Naive thymus-derived CD4-positive, alpha-beta T cell (primary cell): Measurements from ENCODE around the gene CFAP57. TPM values are rescaled to one million over a fixed set of nuclear protein-coding genes. Genes with fewer than 3 reads are reported as not detected.

Experiments
- ATAC-seq: fragments of 150-1000 bp; cut with Tn5 transposase; 2 replicates; pipeline ENCODE4 v1.10.0; 2021; ENCODE audit warnings: mild to moderate bottlenecking, moderate library complexity
- CTCF ChIA-PET: fragments of 350-600 bp; sonication (Branson Sonifier 250); formaldehyde crosslinking; loops from one replicate; lab custom pipeline; 2021; ENCODE audit warnings: antibody characterized with exemption; lab: Charles Lee
- POLR2A ChIA-PET: fragments of 350-600 bp; sonication (Branson Sonifier 250); formaldehyde crosslinking; loops from one replicate; lab custom pipeline; 2021; ENCODE audit warnings: antibody characterized with exemption, inconsistent platforms; lab: Charles Lee
- DNase-seq, 9 donors: peaks; one replicate each; pipeline versions ENCODE4 v3.0.0 to v3.0.0-alpha.2; 2020 to 2022; ENCODE audit warnings: mixed read lengths in 1 of 9
- H3K27ac ChIP-seq: one replicate; pipeline ENCODE4 v1.7.0; 2013; ENCODE audit warnings: mild to moderate bottlenecking, low read depth, low read length, moderate library complexity
- H3K27me3 ChIP-seq, 2 donors: one replicate each; pipeline ENCODE4 v1.7.0; 2013; ENCODE audit warnings: low read length in 2 of 2, mild to moderate bottlenecking in 2 of 2, moderate library complexity in 2 of 2; ENCODE audit not compliant: control insufficient read depth in 2 of 2, insufficient read depth in 2 of 2
- H3K36me3 ChIP-seq, 3 experiments: 1 replicate in 2 of 3; 2 replicates in 1 of 3; pipeline ENCODE4 v1.7.0; 2013; ENCODE audit warnings: low read length in 3 of 3, mild to moderate bottlenecking in 3 of 3, moderate library complexity in 1 of 3; ENCODE audit not compliant: insufficient read depth in 3 of 3, control insufficient read depth in 2 of 3
- H3K4me1 ChIP-seq, 2 donors: one replicate each; pipeline ENCODE4 v1.7.0; 2013; ENCODE audit warnings: low read length in 2 of 2, mild to moderate bottlenecking in 2 of 2, moderate library complexity in 1 of 2; ENCODE audit not compliant: control insufficient read depth in 2 of 2, insufficient read depth in 2 of 2
- H3K4me3 ChIP-seq: 2 replicates; pipeline ENCODE4 v1.7.0; 2013; ENCODE audit warnings: mild to moderate bottlenecking, low read length
- H3K9me3 ChIP-seq, 3 experiments: 1 replicate in 2 of 3; 2 replicates in 1 of 3; pipeline ENCODE4 v1.7.0; 2013; ENCODE audit warnings: low read length in 3 of 3; ENCODE audit not compliant: control insufficient read depth in 2 of 3
- H3K27ac Mint-ChIP-seq, 9 donors: one replicate each; pipeline ENCODE4 v1.8.0; 2020 to 2022; ENCODE audit warnings: mixed read lengths in 9 of 9, mild to moderate bottlenecking in 8 of 9, moderate library complexity in 5 of 9, inconsistent platforms in 2 of 9
- H3K27me3 Mint-ChIP-seq, 5 donors: one replicate each; pipeline ENCODE4 v1.8.0; 2021 to 2022; ENCODE audit warnings: mixed read lengths in 5 of 5, mild to moderate bottlenecking in 1 of 5
- H3K36me3 Mint-ChIP-seq, 5 donors: one replicate each; pipeline ENCODE4 v1.8.0; 2020 to 2022; ENCODE audit warnings: mixed read lengths in 5 of 5, mild to moderate bottlenecking in 3 of 5, inconsistent platforms in 1 of 5
- H3K4me1 Mint-ChIP-seq, 7 donors: one replicate each; pipeline ENCODE4 v1.8.0; 2020 to 2022; ENCODE audit warnings: mixed read lengths in 7 of 7, mild to moderate bottlenecking in 3 of 7, inconsistent platforms in 1 of 7
- H3K4me3 Mint-ChIP-seq, 10 donors: one replicate each; pipeline ENCODE4 v1.8.0; 2020 to 2022; ENCODE audit warnings: mild to moderate bottlenecking in 10 of 10, mixed read lengths in 10 of 10, moderate library complexity in 6 of 10, inconsistent platforms in 2 of 10
- H3K9me3 Mint-ChIP-seq, 11 donors: one replicate each; pipeline ENCODE4 v1.8.0; 2020 to 2022; ENCODE audit warnings: mixed read lengths in 11 of 11, mild to moderate bottlenecking in 4 of 11, inconsistent platforms in 1 of 11, moderate library complexity in 1 of 11
- intact Hi-C, 2 donors: fragments of 100-400 bp; cut with micrococcal nuclease; formaldehyde crosslinking; loops; one replicate each; pipeline ENCODE4 v1.15.1; 2023
- polyA plus RNA-seq, 2 donors: library from polyadenylated mRNA; unstranded; fragments of 300-500 nt; fragmentation: Illumina TruSeq; gene quantifications; one replicate each; pipeline ENCODE4 v1.2.3, GENCODE V29; 2021
- total RNA-seq, 6 experiments: library from RNA in 5 of 6; stranded (reverse) in 5 of 6; gene quantifications; 1 replicate in 5 of 6; 2 replicates in 1 of 6; pipeline ENCODE4 v1.2.3 and lab custom pipeline; 2021 to 2026

Gene CFAP57
- total and polyA plus RNA-seq, 7 experiments from 2014 or later, result 0.07 TPM; not detected in 6

GRCh38 chr1:43144237-43144636, 27.9 kb upstream of the CFAP57 start:
- H3K4me1 ChIP-seq, result no peaks in the 10 kb centered on the region
- POLR2A ChIA-PET, result no interaction called here
- Mint-ChIP-seq H3K4me1 (peaks cover 0 to 14% (median 6%) of the 10 kb centered on the region in 7 donors), H3K27me3 (peaks cover 68 to 79% (median 70%) of the 10 kb centered on the region in 5 donors), H3K4me3 (no peak overlapping the region), H3K9me3 (peaks cover 1 to 14% (median 9%) of the 10 kb centered on the region in 11 donors), H3K36me3 (peaks cover 0 to 19% (median 3%) of the 10 kb centered on the region in 5 donors), H3K27ac (no peak overlapping the region)
- no peak overlapping the region for H3K4me3 ChIP-seq
- CTCF ChIA-PET, result no interaction called here
- peaks cover 0 to 3% (median 0%) of the 10 kb centered on the region in 3 experiments for H3K9me3 ChIP-seq
- H3K27me3 ChIP-seq, result peaks cover 0 to 14% of the 10 kb centered on the region in 2 donors
- intact Hi-C loops, result no loop called here
- DNase-seq (no peak), ATAC-seq (no peak)
- H3K36me3 ChIP-seq, result no peaks in the 10 kb centered on the region
- no peak overlapping the region for H3K27ac ChIP-seq

- Mint-ChIP-seq H3K4me1 (peaks cover 0 to 14% (median 6%) of the 10 kb centered on the region in 7 donors), H3K9me3 (peaks cover 0 to 5% (median 0%) of the 10 kb centered on the region in 11 donors), H3K27ac (no peak overlapping the region), H3K27me3 (peaks cover 66 to 84% (median 75%) of the 10 kb centered on the region in 5 donors), H3K4me3 (peak overlapping the region in 8 of 10 donors; percentile 20 to 67 (median 48)), H3K36me3 (peaks cover 0 to 17% (median 3%) of the 10 kb centered on the region in 5 donors)
- POLR2A ChIA-PET, result no interaction called here
- intact Hi-C loops, result no loop called here
- no peaks in the 10 kb centered on the region for H3K36me3 ChIP-seq
- CTCF ChIA-PET, result no interaction called here
- DNase-seq (peak in 7 of 9 donors; percentile 18 to 41 (median 23)), ATAC-seq (peak; percentile 41)
- peaks cover 0 to 14% of the 10 kb centered on the region in 2 donors for H3K27me3 ChIP-seq
- no peak overlapping the region for H3K4me3 ChIP-seq
- H3K9me3 ChIP-seq, result no peaks in the 10 kb centered on the region
- no peaks in the 10 kb centered on the region for H3K4me1 ChIP-seq
- no peak overlapping the region for H3K27ac ChIP-seq
Measured at GRCh38 chr1:43147625-43148327, 24.4 kb upstream of the CFAP57 start.

GRCh38 chr1:43149889-43150288, 22.2 kb upstream of the CFAP57 start:
- peaks cover 49 to 64% (median 56%) of the 10 kb centered on the region in 5 donors for H3K27me3 Mint-ChIP-seq
- CTCF ChIA-PET, result no interaction called here

GRCh38 chr1:43152866-43153265, 19.3 kb upstream of the CFAP57 start:
- Mint-ChIP-seq H3K4me1 (peaks cover 0 to 8% (median 6%) of the 10 kb centered on the region in 7 donors), H3K9me3 (no peaks in the 10 kb centered on the region)

More at GRCh38 chr1:43149889-43150288, 22.2 kb upstream of the CFAP57 start:
- no peak for ATAC-seq
- Mint-ChIP-seq H3K36me3 (peaks cover 0 to 12% (median 0%) of the 10 kb centered on the region in 5 donors), H3K4me3 (no peak overlapping the region), H3K9me3 (peaks cover 0 to 2% (median 0%) of the 10 kb centered on the region in 11 donors), H3K27ac (no peak overlapping the region), H3K4me1 (peaks cover 0 to 14% (median 6%) of the 10 kb centered on the region in 7 donors)
- H3K4me1 ChIP-seq, result no peaks in the 10 kb centered on the region
- H3K36me3 ChIP-seq, result no peaks in the 10 kb centered on the region
- no peak for DNase-seq
- H3K4me3 ChIP-seq, result no peak overlapping the region
- POLR2A ChIA-PET, result no interaction called here
- H3K9me3 ChIP-seq, result no peaks in the 10 kb centered on the region
- no peak overlapping the region for H3K27ac ChIP-seq
- intact Hi-C loops, result no loop called here
- H3K27me3 ChIP-seq, result peaks cover 0 to 14% of the 10 kb centered on the region in 2 donors

GRCh38 chr1:43153443-43153842, 18.7 kb upstream of the CFAP57 start:
- Mint-ChIP-seq H3K27ac (no peak overlapping the region), H3K36me3 (peaks cover 0 to 7% (median 0%) of the 10 kb centered on the region in 5 donors), H3K9me3 (no peaks in the 10 kb centered on the region), H3K4me1 (peaks cover 0 to 6% (median 4%) of the 10 kb centered on the region in 7 donors), H3K4me3 (no peak overlapping the region), H3K27me3 (peaks cover 20 to 35% (median 29%) of the 10 kb centered on the region in 5 donors)
- H3K9me3 ChIP-seq, result no peaks in the 10 kb centered on the region
- CTCF ChIA-PET, result no interaction called here
- DNase-seq, result no peak
- POLR2A ChIA-PET, result no interaction called here
- no peak overlapping the region for H3K4me3 ChIP-seq
- no peak for ATAC-seq
- no peaks in the 10 kb centered on the region for H3K36me3 ChIP-seq
- no peaks in the 10 kb centered on the region for H3K4me1 ChIP-seq
- H3K27me3 ChIP-seq, result peaks cover 0 to 3% of the 10 kb centered on the region in 2 donors
- H3K27ac ChIP-seq, result no peak overlapping the region
- intact Hi-C loops, result no loop called here

More at GRCh38 chr1:43152866-43153265, 19.3 kb upstream of the CFAP57 start:
- Histone ChIP-seq H3K9me3 (no peaks in the 10 kb centered on the region), H3K4me1 (no peaks in the 10 kb centered on the region), H3K27me3 (peaks cover 0 to 5% of the 10 kb centered on the region in 2 donors), H3K4me3 (no peak overlapping the region), H3K27ac (no peak overlapping the region), H3K36me3 (no peaks in the 10 kb centered on the region)
- ATAC-seq (no peak), DNase-seq (no peak)
- Mint-ChIP-seq H3K36me3 (peaks cover 0 to 7% (median 0%) of the 10 kb centered on the region in 5 donors), H3K27me3 (peaks cover 23 to 39% (median 31%) of the 10 kb centered on the region in 5 donors), H3K4me3 (no peak overlapping the region), H3K27ac (no peak overlapping the region)
- ChIA-PET CTCF (no interaction called here), POLR2A (no interaction called here)
- intact Hi-C loops, result no loop called here

GRCh38 chr1:43156026-43156425, 16.1 kb upstream of the CFAP57 start:
- no peak for DNase-seq
- no peaks in the 10 kb centered on the region for H3K36me3 Mint-ChIP-seq
- peaks cover 4 to 12% (median 11%) of the 10 kb centered on the region in 5 donors for H3K27me3 Mint-ChIP-seq

More at GRCh38 chr1:43156026-43156425, 16.1 kb upstream of the CFAP57 start:
- H3K4me3 ChIP-seq, result no peak overlapping the region
- H3K27me3 ChIP-seq, result no peaks in the 10 kb centered on the region
- H3K27ac Mint-ChIP-seq, result peak overlapping the region in 1 of 9 donors; percentile 4
- no peaks in the 10 kb centered on the region for H3K4me1 Mint-ChIP-seq
- ATAC-seq, result no peak
- no peak overlapping the region for H3K4me3 Mint-ChIP-seq
- H3K36me3 ChIP-seq, result no peaks in the 10 kb centered on the region
- intact Hi-C loops, result no loop called here
- ChIA-PET POLR2A (no interaction called here), CTCF (no interaction called here)
- no peaks in the 10 kb centered on the region for H3K9me3 ChIP-seq
- no peaks in the 10 kb centered on the region for H3K9me3 Mint-ChIP-seq
- no peak overlapping the region for H3K27ac ChIP-seq
- H3K4me1 ChIP-seq, result no peaks in the 10 kb centered on the region
